NB4 (cell line): ENCODE data around the gene LDLRAD3.

Experiments used
- DNase-seq: peaks from one replicate; pipeline ENCODE4 v3.0.0; 2010; ENCODE audit warnings: low read depth
- H3K4me3 ChIP-seq: one replicate; pipeline ENCODE4 v1.5.1; 2011; ENCODE audit warnings: mild to moderate bottlenecking, low read depth, low read length, moderate library complexity
- MYC ChIP-seq: IDR thresholded peaks from 2 replicates; pipeline ENCODE4 v1.6.1; 2011; ENCODE audit warnings: low read depth, low read length
- POLR2A ChIP-seq: IDR thresholded peaks from 2 replicates; pipeline ENCODE4 v1.6.1; 2011; ENCODE audit warnings: mild to moderate bottlenecking; ENCODE audit not compliant: insufficient read length; ENCODE audit errors: extremely low read depth
- TF ChIP-seq, protein P1 (sequence below): IDR thresholded peaks from 2 replicates; pipeline ENCODE4 v1.6.1; 2011; ENCODE audit warnings: low read depth, low read length
- TF ChIP-seq, protein P2 (sequence below): IDR thresholded peaks from one replicate; pipeline ENCODE4 v1.5.1; 2012; ENCODE audit warnings: low read depth, low read length

LDLRAD3 gene

DNA sequence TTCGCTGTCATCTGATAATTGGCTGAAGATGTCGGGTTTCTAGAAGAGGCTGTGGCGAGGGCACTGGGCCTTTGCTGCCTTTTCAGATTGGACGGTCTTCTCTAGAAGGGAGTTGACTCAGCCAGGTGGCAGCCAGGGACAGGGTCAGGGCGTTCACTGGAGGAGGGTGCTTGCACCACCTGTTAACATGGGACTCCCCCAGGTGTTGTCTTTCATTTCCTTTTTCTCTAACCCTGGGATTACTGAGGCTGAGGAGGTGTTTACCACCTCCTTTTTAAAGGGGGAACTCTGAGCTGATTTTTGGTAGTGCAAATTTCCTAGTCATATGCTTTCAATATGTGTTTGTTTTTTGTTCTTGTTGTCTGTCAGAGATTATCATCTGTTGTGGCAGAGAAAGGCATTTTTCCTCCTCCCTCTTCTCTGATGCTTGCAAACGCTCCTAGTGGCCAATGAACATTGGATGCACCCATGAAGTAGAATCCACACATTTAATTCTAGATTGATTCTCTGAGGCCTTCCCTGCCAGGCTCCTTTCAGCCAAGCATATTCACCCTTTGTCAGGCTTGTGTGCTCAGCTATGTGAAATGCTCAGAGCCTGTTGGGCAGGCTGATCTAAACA lies 54.1 kb downstream of the LDLRAD3 start:
- DNase-seq: no peak
- no peak overlapping the region for H3K4me3 ChIP-seq
- TF ChIP-seq, protein P1, sequence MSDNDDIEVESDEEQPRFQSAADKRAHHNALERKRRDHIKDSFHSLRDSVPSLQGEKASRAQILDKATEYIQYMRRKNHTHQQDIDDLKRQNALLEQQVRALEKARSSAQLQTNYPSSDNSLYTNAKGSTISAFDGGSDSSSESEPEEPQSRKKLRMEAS: no peak
- TF ChIP-seq MYC: no peak
- TF ChIP-seq, protein P2, sequence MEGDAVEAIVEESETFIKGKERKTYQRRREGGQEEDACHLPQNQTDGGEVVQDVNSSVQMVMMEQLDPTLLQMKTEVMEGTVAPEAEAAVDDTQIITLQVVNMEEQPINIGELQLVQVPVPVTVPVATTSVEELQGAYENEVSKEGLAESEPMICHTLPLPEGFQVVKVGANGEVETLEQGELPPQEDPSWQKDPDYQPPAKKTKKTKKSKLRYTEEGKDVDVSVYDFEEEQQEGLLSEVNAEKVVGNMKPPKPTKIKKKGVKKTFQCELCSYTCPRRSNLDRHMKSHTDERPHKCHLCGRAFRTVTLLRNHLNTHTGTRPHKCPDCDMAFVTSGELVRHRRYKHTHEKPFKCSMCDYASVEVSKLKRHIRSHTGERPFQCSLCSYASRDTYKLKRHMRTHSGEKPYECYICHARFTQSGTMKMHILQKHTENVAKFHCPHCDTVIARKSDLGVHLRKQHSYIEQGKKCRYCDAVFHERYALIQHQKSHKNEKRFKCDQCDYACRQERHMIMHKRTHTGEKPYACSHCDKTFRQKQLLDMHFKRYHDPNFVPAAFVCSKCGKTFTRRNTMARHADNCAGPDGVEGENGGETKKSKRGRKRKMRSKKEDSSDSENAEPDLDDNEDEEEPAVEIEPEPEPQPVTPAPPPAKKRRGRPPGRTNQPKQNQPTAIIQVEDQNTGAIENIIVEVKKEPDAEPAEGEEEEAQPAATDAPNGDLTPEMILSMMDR: no peak
- TF ChIP-seq POLR2A: no peak

DNA sequence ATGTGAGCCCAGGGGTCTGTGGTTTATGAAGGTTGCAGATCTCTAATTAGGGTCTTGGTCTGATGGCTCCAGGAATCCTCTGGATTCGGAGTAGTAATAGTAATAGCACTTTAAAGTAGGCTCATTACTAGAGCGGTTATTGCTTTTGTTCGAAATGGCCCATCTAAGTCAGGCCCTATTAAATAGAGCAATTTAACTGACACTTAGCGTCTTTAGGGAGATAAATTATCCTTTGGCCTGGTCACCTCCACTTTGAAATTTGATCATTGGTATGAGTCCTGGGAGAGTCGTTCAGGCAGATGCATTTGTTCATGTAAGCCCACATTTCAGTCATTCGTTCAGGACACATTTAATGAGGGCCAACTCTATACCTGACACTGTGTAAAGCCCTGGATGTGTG lies 54.8 kb downstream of the LDLRAD3 start:
- TF ChIP-seq MYC (no peak), POLR2A (no peak)
- TF ChIP-seq, protein P2: no peak
- TF ChIP-seq, protein P1: no peak
- no peak overlapping the region for H3K4me3 ChIP-seq
- DNase-seq: no peak

DNA sequence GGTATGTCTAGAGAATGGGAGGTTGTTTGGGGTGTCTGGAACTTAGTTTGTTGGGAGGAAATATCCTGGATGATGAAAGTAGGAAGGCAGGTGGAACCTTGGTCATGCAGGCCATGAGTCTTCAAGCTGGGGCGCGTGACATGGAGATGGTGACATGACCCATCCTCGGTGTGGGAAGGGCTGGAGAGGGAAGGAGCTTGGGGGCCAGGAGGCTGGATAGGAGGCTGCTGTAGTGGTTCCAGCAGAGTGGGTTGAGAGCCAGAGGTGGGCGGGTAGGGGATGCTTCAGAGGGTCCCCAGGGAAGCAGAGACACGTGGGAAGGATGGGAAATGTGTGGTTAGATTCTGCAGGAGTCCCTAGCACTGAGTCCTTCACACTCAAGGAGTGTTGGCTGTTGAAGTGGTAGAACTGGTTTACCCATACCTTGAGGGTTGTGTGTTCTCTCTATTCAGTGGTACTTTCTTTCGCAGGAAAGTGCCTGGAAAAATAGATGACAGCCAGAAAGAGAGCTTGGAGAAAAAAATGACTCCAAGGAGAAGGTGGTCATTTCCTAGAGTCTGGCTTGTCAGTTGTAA lies 56.8 kb downstream of the LDLRAD3 start:
- no peak for TF ChIP-seq POLR2A
- TF ChIP-seq, protein P2: no peak
- TF ChIP-seq MYC: no peak
- TF ChIP-seq, protein P1: no peak
- DNase-seq: no peak
- H3K4me3 ChIP-seq: no peak overlapping the region

DNA sequence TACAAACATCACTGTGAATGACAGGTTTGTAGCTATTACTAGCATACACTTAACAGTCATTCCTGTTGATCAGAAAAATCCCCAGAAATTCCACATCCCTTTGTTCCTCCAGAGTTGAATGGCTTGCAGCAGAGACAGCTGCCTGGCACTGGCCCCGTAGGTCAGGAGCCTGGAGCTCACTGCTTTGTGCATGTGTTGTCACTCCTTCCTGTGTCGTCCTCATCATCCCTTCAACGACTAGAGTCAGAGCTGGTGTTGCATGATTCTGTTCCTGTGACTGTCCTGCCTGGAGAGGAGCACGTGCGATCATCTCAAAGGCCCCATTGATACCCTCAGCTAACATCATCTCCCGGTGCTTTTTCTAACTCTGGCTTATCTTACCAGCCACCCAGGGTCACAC lies 58.3 kb downstream of the LDLRAD3 start:
- DNase-seq: no peak
- TF ChIP-seq, protein P2: no peak
- H3K4me3 ChIP-seq: no peak overlapping the region

DNA sequence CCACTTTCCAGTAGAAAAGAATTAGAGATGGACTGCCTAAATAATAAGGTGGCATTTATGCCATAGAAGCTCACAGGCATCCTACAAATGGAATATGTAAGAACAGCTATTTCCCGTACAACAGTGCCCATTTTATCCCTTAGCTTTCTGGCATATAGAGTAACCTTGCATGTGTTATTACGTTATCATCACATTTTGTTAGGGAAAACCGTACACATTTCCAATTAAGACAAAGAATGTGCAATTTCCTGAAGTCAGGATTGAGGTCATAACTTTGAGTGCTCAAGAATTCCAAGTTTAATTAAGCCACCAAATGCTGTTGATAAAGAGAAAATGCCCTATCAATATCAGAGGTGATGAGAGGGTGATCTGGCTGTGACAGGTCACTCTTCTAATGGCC lies 58.9 kb downstream of the LDLRAD3 start:
- TF ChIP-seq, protein P2: no peak
- no peak for TF ChIP-seq MYC
- TF ChIP-seq, protein P1: no peak
- TF ChIP-seq POLR2A: no peak
- no peak overlapping the region for H3K4me3 ChIP-seq
- DNase-seq: no peak
